ENCODE data around the gene PKP3. TPM values are rescaled to one million over a fixed set of nuclear protein-coding genes. Genes with fewer than 3 reads are reported as not detected.

The PKP3 gene
- total and polyA plus RNA-seq, 7 experiments from 2014 or later: not detected

GRCh38 chr11:371716-372590 lies 22.1 kb upstream of the PKP3 start:
- ChIA-PET POLR2A (interaction anchor here (1.0 kb wide), 1 partner anchor 33 kb away, joined by 3 read pairs; no protein-coding TSS in a partner anchor), CTCF (interaction anchor here (0.5 to 1.4 kb wide), 2 partner anchors 8 to 93 kb away, joined by 3 to 7 read pairs; no protein-coding TSS in a partner anchor)
- Mint-ChIP-seq H3K4me3 (peak overlapping the region in 2 of 10 donors; percentile 16 to 23), H3K27ac (peak overlapping the region in 2 of 9 donors; percentile 55 to 72), H3K36me3 (peaks cover 0 to 7% (median 0%) of the 10 kb centered on the region in 5 donors), H3K4me1 (peaks cover 0 to 32% (median 14%) of the 10 kb centered on the region in 7 donors), H3K27me3 (peaks cover 10 to 36% (median 17%) of the 10 kb centered on the region in 5 donors), H3K9me3 (peaks cover 0 to 6% (median 0%) of the 10 kb centered on the region in 11 donors)
- H3K4me1 ChIP-seq (ENCODE audit: control insufficient read depth in 2 of 2, insufficient read depth in 2 of 2, low read length in 2 of 2): peaks cover 0 to 10% of the 10 kb centered on the region in 2 donors
- H3K27ac ChIP-seq (ENCODE audit: low read depth, low read length): no peak overlapping the region
- no peak overlapping the region for H3K4me3 ChIP-seq (ENCODE audit: low read length)
- ATAC-seq (no peak), DNase-seq (no peak)
- peaks cover 3 to 7% of the 10 kb centered on the region in 2 donors for H3K27me3 ChIP-seq (ENCODE audit: control insufficient read depth in 2 of 2, insufficient read depth in 2 of 2, low read length in 2 of 2)
- intact Hi-C loops (cut with micrococcal nuclease): no loop called here
- H3K9me3 ChIP-seq (ENCODE audit: control insufficient read depth in 2 of 3, low read length in 3 of 3): no peaks in the 10 kb centered on the region
- H3K36me3 ChIP-seq (ENCODE audit: control insufficient read depth in 2 of 3, insufficient read depth in 3 of 3, low read length in 3 of 3): no peaks in the 10 kb centered on the region

- peaks cover 0 to 7% (median 0%) of the 10 kb centered on the region in 5 donors for H3K36me3 Mint-ChIP-seq
- DNase-seq (no peak), ATAC-seq (no peak)
- Histone ChIP-seq H3K4me1 (ENCODE audit: control insufficient read depth in 2 of 2, insufficient read depth in 2 of 2, low read length in 2 of 2) (peaks cover 0 to 7% of the 10 kb centered on the region in 2 donors), H3K4me3 (ENCODE audit: low read length) (no peak overlapping the region), H3K27me3 (ENCODE audit: control insufficient read depth in 2 of 2, insufficient read depth in 2 of 2, low read length in 2 of 2) (peaks cover 3% of the 10 kb centered on the region in 2 donors), H3K36me3 (ENCODE audit: control insufficient read depth in 2 of 3, insufficient read depth in 3 of 3, low read length in 3 of 3) (no peaks in the 10 kb centered on the region), H3K9me3 (ENCODE audit: control insufficient read depth in 2 of 3, low read length in 3 of 3) (no peaks in the 10 kb centered on the region), H3K27ac (ENCODE audit: low read depth, low read length) (no peak overlapping the region)
- ChIA-PET CTCF (interaction anchor here (1.4 kb wide), 1 partner anchor 9 kb away, joined by 7 read pairs; no protein-coding TSS in a partner anchor), POLR2A (no interaction called here)
- H3K4me1 Mint-ChIP-seq: peaks cover 0 to 23% (median 11%) of the 10 kb centered on the region in 7 donors
- H3K27ac Mint-ChIP-seq: no peak overlapping the region
- H3K27me3 Mint-ChIP-seq: peaks cover under 1 to 25% (median 6%) of the 10 kb centered on the region in 5 donors
- no peak overlapping the region for H3K4me3 Mint-ChIP-seq
- intact Hi-C loops (cut with micrococcal nuclease): no loop called here
- peaks cover 0 to 6% (median 0%) of the 10 kb centered on the region in 11 donors for H3K9me3 Mint-ChIP-seq
These were observed 20.9 kb upstream of the PKP3 start for GRCh38 chr11:372809-373715.

- ATAC-seq (no peak), DNase-seq (no peak)
- ChIA-PET CTCF (no interaction called here), POLR2A (no interaction called here)
- H3K27ac ChIP-seq (ENCODE audit: low read depth, low read length): no peak overlapping the region
- no peaks in the 10 kb centered on the region for H3K36me3 ChIP-seq (ENCODE audit: control insufficient read depth in 2 of 3, insufficient read depth in 3 of 3, low read length in 3 of 3)
- Mint-ChIP-seq H3K36me3 (peaks cover 0 to 5% (median 0%) of the 10 kb centered on the region in 5 donors), H3K27ac (peak overlapping the region in 6 of 9 donors; percentile 39 to 83 (median 78)), H3K27me3 (peaks cover 0 to 19% (median 6%) of the 10 kb centered on the region in 5 donors), H3K4me1 (peaks cover 0 to 16% (median 5%) of the 10 kb centered on the region in 7 donors), H3K9me3 (peaks cover 0 to 6% (median 0%) of the 10 kb centered on the region in 11 donors), H3K4me3 (no peak overlapping the region)
- H3K4me3 ChIP-seq (ENCODE audit: low read length): no peak overlapping the region
- H3K4me1 ChIP-seq (ENCODE audit: control insufficient read depth in 2 of 2, insufficient read depth in 2 of 2, low read length in 2 of 2): no peaks in the 10 kb centered on the region
- H3K9me3 ChIP-seq (ENCODE audit: control insufficient read depth in 2 of 3, low read length in 3 of 3): no peaks in the 10 kb centered on the region
- intact Hi-C loops (cut with micrococcal nuclease): no loop called here
- no peaks in the 10 kb centered on the region for H3K27me3 ChIP-seq (ENCODE audit: control insufficient read depth in 2 of 2, insufficient read depth in 2 of 2, low read length in 2 of 2)
These were observed 20.1 kb upstream of the PKP3 start for GRCh38 chr11:373716-374551.

- intact Hi-C loops (cut with micrococcal nuclease): no loop called here
- Mint-ChIP-seq H3K36me3 (peaks cover 0 to 5% (median 0%) of the 10 kb centered on the region in 5 donors), H3K9me3 (peaks cover 0 to 6% (median 0%) of the 10 kb centered on the region in 11 donors), H3K4me1 (peaks cover 0 to 11% (median 2%) of the 10 kb centered on the region in 7 donors), H3K27ac (no peak overlapping the region), H3K27me3 (peaks cover 0 to 15% (median 2%) of the 10 kb centered on the region in 5 donors), H3K4me3 (no peak overlapping the region)
- H3K9me3 ChIP-seq (ENCODE audit: control insufficient read depth in 2 of 3, low read length in 3 of 3): no peaks in the 10 kb centered on the region
- DNase-seq: no peak
- H3K4me3 ChIP-seq (ENCODE audit: low read length): no peak overlapping the region
- POLR2A ChIA-PET: no interaction called here
- ATAC-seq: no peak
- no peak overlapping the region for H3K27ac ChIP-seq (ENCODE audit: low read depth, low read length)
- no peaks in the 10 kb centered on the region for H3K36me3 ChIP-seq (ENCODE audit: control insufficient read depth in 2 of 3, insufficient read depth in 3 of 3, low read length in 3 of 3)
- no peaks in the 10 kb centered on the region for H3K27me3 ChIP-seq (ENCODE audit: control insufficient read depth in 2 of 2, insufficient read depth in 2 of 2, low read length in 2 of 2)
- CTCF ChIA-PET: no interaction called here
- no peaks in the 10 kb centered on the region for H3K4me1 ChIP-seq (ENCODE audit: control insufficient read depth in 2 of 2, insufficient read depth in 2 of 2, low read length in 2 of 2)
These were observed 18.7 kb upstream of the PKP3 start for GRCh38 chr11:375065-376025.

GRCh38 chr11:376531-377173 lies 17.4 kb upstream of the PKP3 start:
- Histone ChIP-seq H3K36me3 (ENCODE audit: control insufficient read depth in 2 of 3, insufficient read depth in 3 of 3, low read length in 3 of 3) (no peaks in the 10 kb centered on the region), H3K4me1 (ENCODE audit: control insufficient read depth in 2 of 2, insufficient read depth in 2 of 2, low read length in 2 of 2) (no peaks in the 10 kb centered on the region), H3K27me3 (ENCODE audit: control insufficient read depth in 2 of 2, insufficient read depth in 2 of 2, low read length in 2 of 2) (no peaks in the 10 kb centered on the region), H3K27ac (ENCODE audit: low read depth, low read length) (no peak overlapping the region), H3K9me3 (ENCODE audit: control insufficient read depth in 2 of 3, low read length in 3 of 3) (no peaks in the 10 kb centered on the region), H3K4me3 (ENCODE audit: low read length) (no peak overlapping the region)
- intact Hi-C loops (cut with micrococcal nuclease): no loop called here
- POLR2A ChIA-PET: no interaction called here
- H3K9me3 Mint-ChIP-seq: peaks cover 0 to 6% (median 0%) of the 10 kb centered on the region in 11 donors
- no peak overlapping the region for H3K27ac Mint-ChIP-seq
- DNase-seq (no peak), ATAC-seq (peak; percentile 2)
- CTCF ChIA-PET: no interaction called here
- H3K4me3 Mint-ChIP-seq: no peak overlapping the region
- peaks cover 0 to 6% (median 0%) of the 10 kb centered on the region in 7 donors for H3K4me1 Mint-ChIP-seq
- H3K27me3 Mint-ChIP-seq: peaks cover 0 to 10% (median 0%) of the 10 kb centered on the region in 5 donors
- peaks cover 0 to 5% (median 0%) of the 10 kb centered on the region in 5 donors for H3K36me3 Mint-ChIP-seq

All from naive thymus-derived CD4-positive, alpha-beta T cell (primary cell).